Neural cell (in vitro differentiated cells): ENCODE measurements around the gene USP6NL.

Source experiments
- CTCF ChIP-seq: fragments of 450-650 bp; IDR thresholded peaks from 2 replicates; pipeline ENCODE4 v1.5.1; 2014; ENCODE audit warnings: antibody characterized with exemption, mild to moderate bottlenecking, moderate library complexity; ENCODE audit not compliant: poor library complexity, severe bottlenecking
- EP300 ChIP-seq: fragments of 450-650 bp; conservative IDR thresholded peaks from 2 replicates; pipeline ENCODE4 v1.6.1; 2014; ENCODE audit warnings: antibody characterized with exemption, mild to moderate bottlenecking, moderate library complexity; ENCODE audit not compliant: poor library complexity, severe bottlenecking
- EZH2 ChIP-seq: fragments of 200-600, 300-800 bp; shearing (Covaris generic), sonication (generic); IDR thresholded peaks from 2 replicates; pipeline ENCODE4 v1.6.1; 2014; ENCODE audit warnings: antibody characterized with exemption, low read length, borderline replicate concordance, mild to moderate bottlenecking; ENCODE audit not compliant: insufficient read depth, poor library complexity, severe bottlenecking
- POLR2AphosphoS5 ChIP-seq: IDR thresholded peaks from 2 replicates; pipeline ENCODE4 v1.6.1; 2012
- RAD21 ChIP-seq: fragments of 450-650 bp; conservative IDR thresholded peaks from 2 replicates; pipeline ENCODE4 v1.6.1; 2014; ENCODE audit warnings: antibody characterized with exemption, mild to moderate bottlenecking, moderate library complexity
- REST ChIP-seq: IDR thresholded peaks from 2 replicates; pipeline ENCODE4 v1.6.1; 2012; ENCODE audit warnings: borderline replicate concordance
- TAF1 ChIP-seq: IDR thresholded peaks from 2 replicates; pipeline ENCODE4 v1.6.1; 2012; ENCODE audit warnings: low read depth

GRCh38 chr10:11576092-11576809 lies 35.2 kb downstream of the USP6NL start:
- no peak for TF ChIP-seq REST
- no peak for TF ChIP-seq CTCF
- TF ChIP-seq EP300, result no peak
- TF ChIP-seq EZH2, result no peak
- no peak for TF ChIP-seq POLR2AphosphoS5
- TF ChIP-seq TAF1, result no peak
- TF ChIP-seq RAD21, result no peak
